Measurements from ENCODE around the gene SMIM27.

GRCh38 chr9:32577316-32577715 is 25.2 kb downstream of the SMIM27 start:
- no peak for TF ChIP-seq CTCF (IDR thresholded peaks at IDR 0.05; ENCODE audit: low read length)
- TF ChIP-seq EZH2 (optimal IDR thresholded peaks at IDR 0.05; ENCODE audit: low read depth, low read length), result no peak
